Endodermal cell (in vitro differentiated cells): ENCODE measurements around the gene COX4I2. TPM values are rescaled to one million over a fixed set of nuclear protein-coding genes. Genes with fewer than 3 reads are reported as not detected.

Source experiments
- DNase-seq: peaks from one replicate; pipeline ENCODE4 v3.0.0-alpha.2; 2017
- H3K27ac ChIP-seq: 2 replicates; pipeline ENCODE4 v1.5.1; 2013; ENCODE audit warnings: mild to moderate bottlenecking, low read depth, low read length, moderate library complexity
- H3K27me3 ChIP-seq: 2 replicates; pipeline ENCODE4 v1.6.1; 2013; ENCODE audit warnings: mild to moderate bottlenecking, low read length, moderate library complexity; ENCODE audit not compliant: insufficient read depth, control insufficient read depth, poor library complexity, severe bottlenecking
- H3K36me3 ChIP-seq: 2 replicates; pipeline ENCODE4 v1.7.0; 2013; ENCODE audit warnings: mild to moderate bottlenecking, low read length, moderate library complexity; ENCODE audit not compliant: control insufficient read depth, insufficient read depth
- H3K4me1 ChIP-seq: one replicate; pipeline ENCODE4 v1.7.0; 2013; ENCODE audit warnings: low read length; ENCODE audit not compliant: control insufficient read depth, insufficient read depth
- H3K4me3 ChIP-seq: 2 replicates; pipeline ENCODE4 v1.5.1; 2013; ENCODE audit warnings: mild to moderate bottlenecking, low read length, moderate library complexity
- H3K9ac ChIP-seq: 2 replicates; pipeline ENCODE4 v1.6.1; 2013; ENCODE audit warnings: mild to moderate bottlenecking, low read length, moderate library complexity; ENCODE audit not compliant: poor library complexity, severe bottlenecking; ENCODE audit errors: extremely low read depth
- H3K9me3 ChIP-seq: 2 replicates; pipeline ENCODE4 v1.6.1; 2013; ENCODE audit warnings: mild to moderate bottlenecking, low read length, moderate library complexity; ENCODE audit not compliant: control insufficient read depth
- H3K27ac Mint-ChIP-seq: 2 replicates; pipeline ENCODE4 v1.8.0; 2020; ENCODE audit warnings: mixed read lengths
- H3K27me3 Mint-ChIP-seq: 2 replicates; pipeline ENCODE4 v1.8.0; 2021; ENCODE audit warnings: mild to moderate bottlenecking, mixed read lengths; ENCODE audit not compliant: insufficient read depth
- H3K36me3 Mint-ChIP-seq: 2 replicates; pipeline ENCODE4 v1.8.0; 2020; ENCODE audit warnings: low read depth, mixed read lengths
- H3K4me1 Mint-ChIP-seq: 2 replicates; pipeline ENCODE4 v1.8.0; 2020; ENCODE audit warnings: mixed read lengths
- H3K4me3 Mint-ChIP-seq: 2 replicates; pipeline ENCODE4 v1.8.0; 2020; ENCODE audit warnings: mild to moderate bottlenecking, moderate library complexity, mixed read lengths
- H3K9me3 Mint-ChIP-seq: 2 replicates; pipeline ENCODE4 v1.8.0; 2020; ENCODE audit warnings: mild to moderate bottlenecking, mixed read lengths
- CTCF ChIP-seq: fragments of 200-600 bp; sonication (generic); conservative IDR thresholded peaks from 2 replicates; pipeline ENCODE4 v1.5.0; 2021; ENCODE audit warnings: antibody characterized with exemption, mild to moderate bottlenecking
- WGBS, 2 experiments: methylation state at CpG; one replicate each; pipeline versions ENCODE4 v1.1.5 to v1.1.7; 2013; ENCODE audit warnings: missing lambda C conversion rate in 2 of 2, mixed read lengths in 1 of 2; ENCODE audit not compliant: insufficient coverage in 1 of 2, insufficient read length in 1 of 2; 5-methylcytosine and 5-hydroxymethylcytosine counted together
- total RNA-seq, 2 donors: library from RNA; stranded (reverse); fragmentation: NEBNext Ultra II Directional in 1 of 2; extraction: Animal tissue kit (Norgen Biotek cat#: 25700) in 1 of 2; gene quantifications; 2 replicates in 1 of 2; 3 replicates in 1 of 2; pipeline ENCODE4 v1.2.1, GENCODE V29; 2021

Gene COX4I2
- total RNA-seq, 2 donors from 2014 or later: not detected

- Histone ChIP-seq H3K36me3 (no peaks in the 10 kb centered on the region), H3K27ac (no peak overlapping the region), H3K27me3 (no peaks in the 10 kb centered on the region), H3K9ac (no peak overlapping the region), H3K4me3 (no peak overlapping the region), H3K9me3 (no peaks in the 10 kb centered on the region), H3K4me1 (no peaks in the 10 kb centered on the region)
- 81 to 84% methylated on average over 3 to 5 of the region's 5 CpGs for WGBS, 2 experiments
- TF ChIP-seq CTCF: no peak
- no peak overlapping the region for H3K27ac Mint-ChIP-seq
- no peaks in the 10 kb centered on the region for H3K9me3 Mint-ChIP-seq
- no peaks in the 10 kb centered on the region for H3K36me3 Mint-ChIP-seq
- peaks cover 4% of the 10 kb centered on the region for H3K27me3 Mint-ChIP-seq
- H3K4me3 Mint-ChIP-seq: no peak overlapping the region
- H3K4me1 Mint-ChIP-seq: no peaks in the 10 kb centered on the region
- DNase-seq: no peak
Observed at GRCh38 chr20:31654534-31654933, 16.8 kb downstream of the COX4I2 start.

DNA sequence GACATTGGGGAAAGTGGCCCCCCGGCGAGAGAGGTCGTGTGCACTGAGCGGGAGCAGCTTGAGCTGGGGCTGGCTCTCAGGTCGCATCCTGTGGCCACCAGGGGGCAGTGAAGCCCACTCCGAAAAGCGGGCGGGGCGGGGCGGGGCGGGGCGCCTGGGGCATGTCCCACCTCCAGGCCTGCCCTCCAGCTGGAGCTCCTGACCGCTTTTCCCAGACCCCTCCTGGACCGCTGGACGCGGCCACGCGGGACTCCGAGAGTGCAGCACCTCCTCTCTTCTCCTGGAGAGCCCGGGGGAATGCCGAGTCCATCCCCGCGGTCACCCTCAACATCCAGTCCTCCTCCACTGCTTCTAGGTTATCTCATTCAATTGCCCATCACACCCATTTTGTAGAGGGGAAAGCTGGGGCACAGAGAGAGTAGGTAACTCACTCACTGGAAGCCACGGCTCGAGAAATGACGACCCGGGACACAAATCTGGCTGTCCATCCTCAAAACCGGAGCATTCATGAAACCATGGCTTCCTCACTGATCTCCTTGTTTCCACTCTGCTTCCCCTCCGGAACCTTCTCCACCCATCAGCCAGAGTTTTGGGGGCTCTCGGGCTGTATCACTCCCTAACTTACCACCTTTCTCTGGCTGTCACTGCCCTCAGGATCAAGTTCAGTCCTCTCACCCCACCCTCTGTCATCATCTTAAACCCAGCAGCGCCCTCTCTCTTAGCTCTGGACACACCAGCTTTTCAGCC is 24.1 kb downstream of the COX4I2 start:
- WGBS, 2 experiments: 13 to 20% methylated on average over 20 to 31 of the region's 31 CpGs
- Histone ChIP-seq H3K27ac (no peak overlapping the region), H3K9ac (no peak overlapping the region)

DNA sequence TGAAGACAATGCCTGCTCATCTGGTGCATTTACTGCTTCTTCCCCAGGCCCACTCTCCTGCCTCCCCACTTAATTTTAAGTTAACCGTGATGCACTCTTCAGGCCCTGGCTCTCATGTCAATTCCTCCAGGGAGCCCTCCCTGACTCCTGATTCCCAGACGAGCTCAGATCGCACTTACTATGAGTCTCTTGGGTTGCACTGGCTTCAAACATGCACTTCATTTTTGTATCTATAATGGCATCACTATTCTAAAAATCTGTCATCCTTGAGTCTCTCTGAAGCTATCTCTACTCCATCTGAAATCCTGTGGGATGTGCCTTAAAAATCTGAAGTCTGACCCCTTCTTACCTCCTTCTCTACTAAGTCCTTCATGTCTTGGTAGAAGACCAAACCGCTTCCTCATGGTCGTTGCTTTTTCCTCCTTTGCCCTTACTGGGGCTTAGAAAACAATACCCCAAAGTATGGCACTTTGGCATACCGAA is 24.7 kb downstream of the COX4I2 start:
- Mint-ChIP-seq H3K4me3 (peak overlapping the region; percentile 47), H3K9me3 (no peaks in the 10 kb centered on the region), H3K4me1 (peaks cover 36% of the 10 kb centered on the region), H3K27ac (peak overlapping the region; percentile 82), H3K27me3 (no peaks in the 10 kb centered on the region), H3K36me3 (peaks cover 28% of the 10 kb centered on the region)
- no peak overlapping the region for H3K4me3 ChIP-seq
- no peaks in the 10 kb centered on the region for H3K9me3 ChIP-seq
- TF ChIP-seq CTCF: no peak
- peaks cover 21% of the 10 kb centered on the region for H3K36me3 ChIP-seq
- no peaks in the 10 kb centered on the region for H3K27me3 ChIP-seq
- no peak overlapping the region for H3K27ac ChIP-seq
- no peak overlapping the region for H3K9ac ChIP-seq
- H3K4me1 ChIP-seq: peaks cover 5% of the 10 kb centered on the region
- WGBS, 2 experiments: 72 to 79% methylated on average over 6 of the region's 6 CpGs
- DNase-seq: no peak

More for the DNA sequence above, 24.1 kb downstream of the COX4I2 start:
- DNase-seq: peak; percentile 95
- Histone ChIP-seq H3K4me3 (peak overlapping the region; percentile 70), H3K4me1 (peaks cover 5% of the 10 kb centered on the region), H3K36me3 (peaks cover 21% of the 10 kb centered on the region), H3K9me3 (no peaks in the 10 kb centered on the region), H3K27me3 (no peaks in the 10 kb centered on the region)
- Mint-ChIP-seq H3K36me3 (peaks cover 25% of the 10 kb centered on the region), H3K27me3 (no peaks in the 10 kb centered on the region), H3K4me1 (peaks cover 34% of the 10 kb centered on the region), H3K27ac (peak overlapping the region; percentile 82), H3K4me3 (peak overlapping the region; percentile 47), H3K9me3 (no peaks in the 10 kb centered on the region)
- peak; percentile 93 for TF ChIP-seq CTCF
